Effector memory CD8-positive, alpha-beta T cell (primary cell): ENCODE data around the gene CACNA1C.

ENCODE experiments used
- ATAC-seq: fragments of 150-1000 bp; cut with Tn5 transposase; replicated peaks from 2 replicates; pipeline ENCODE4 v1.10.0; 2021; ENCODE audit warnings: mild to moderate bottlenecking, moderate library complexity
- DNase-seq, 3 experiments: peaks; one replicate each; pipeline ENCODE4 v3.0.0; 2021
- H3K27ac Mint-ChIP-seq, 2 donors: one replicate each; pipeline ENCODE4 v1.8.0; 2022; ENCODE audit warnings: mild to moderate bottlenecking in 2 of 2, mixed read lengths in 2 of 2, moderate library complexity in 2 of 2
- H3K27me3 Mint-ChIP-seq, 2 donors: one replicate each; pipeline ENCODE4 v1.8.0; 2022; ENCODE audit warnings: mixed read lengths in 2 of 2
- H3K36me3 Mint-ChIP-seq: one replicate; pipeline ENCODE4 v1.8.0; 2022; ENCODE audit warnings: mild to moderate bottlenecking, moderate library complexity, mixed read lengths; ENCODE audit not compliant: insufficient read depth
- H3K4me1 Mint-ChIP-seq, 2 donors: one replicate each; pipeline ENCODE4 v1.8.0; 2022; ENCODE audit warnings: low read depth in 2 of 2, mixed read lengths in 2 of 2
- H3K4me3 Mint-ChIP-seq, 2 donors: one replicate each; pipeline ENCODE4 v1.8.0; 2022; ENCODE audit warnings: mild to moderate bottlenecking in 2 of 2, mixed read lengths in 2 of 2, moderate library complexity in 2 of 2
- H3K9me3 Mint-ChIP-seq, 2 donors: one replicate each; pipeline ENCODE4 v1.8.0; 2022; ENCODE audit warnings: mixed read lengths in 2 of 2

The CACNA1C gene

DNA sequence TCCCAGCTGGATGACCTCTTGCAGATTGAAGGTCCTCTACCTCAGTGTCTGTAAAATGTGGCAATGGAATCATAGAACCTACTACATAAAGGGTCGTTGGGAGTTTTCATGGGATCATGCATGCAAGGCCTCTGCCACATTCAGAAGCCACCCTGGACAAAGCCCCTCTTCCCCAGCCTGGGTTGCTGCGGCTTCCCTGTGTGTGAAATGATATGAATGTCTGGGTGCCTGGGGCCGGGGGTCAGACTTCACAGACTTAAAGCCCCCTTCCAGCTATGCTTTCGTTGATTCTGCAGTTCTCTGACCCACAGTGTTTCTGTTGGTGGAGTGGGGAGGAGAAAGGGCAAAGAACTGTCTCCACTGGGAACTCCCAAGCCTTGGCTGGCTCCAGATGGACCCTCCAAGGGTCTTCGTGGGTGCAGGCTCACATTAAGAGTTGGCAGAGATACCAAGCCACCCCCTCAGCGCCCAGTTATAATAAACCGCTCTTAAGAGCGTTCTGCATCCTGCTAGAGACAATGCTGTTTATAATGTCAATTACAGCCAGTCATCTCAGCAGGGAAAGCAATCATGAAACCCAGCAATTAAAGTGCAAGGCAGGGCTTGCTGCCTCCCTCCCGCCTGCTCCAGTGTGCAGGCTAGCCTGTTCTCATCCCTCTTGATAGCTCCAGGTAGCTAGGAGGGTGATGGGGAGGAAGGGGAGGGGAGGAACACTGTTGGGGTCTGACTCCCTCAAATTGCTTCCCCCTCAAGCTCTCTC is 531.0 kb downstream of the CACNA1C start:
- DNase-seq: no peak
- no peak for ATAC-seq
- peaks cover 0 to 12% of the 10 kb centered on the region in 2 donors for H3K4me1 Mint-ChIP-seq
- H3K9me3 Mint-ChIP-seq: no peaks in the 10 kb centered on the region
- H3K27me3 Mint-ChIP-seq: peaks cover 79 to 90% of the 10 kb centered on the region in 2 donors
- peaks cover 3% of the 10 kb centered on the region for H3K36me3 Mint-ChIP-seq
- H3K4me3 Mint-ChIP-seq: no peak overlapping the region
- H3K27ac Mint-ChIP-seq: no peak overlapping the region

DNA sequence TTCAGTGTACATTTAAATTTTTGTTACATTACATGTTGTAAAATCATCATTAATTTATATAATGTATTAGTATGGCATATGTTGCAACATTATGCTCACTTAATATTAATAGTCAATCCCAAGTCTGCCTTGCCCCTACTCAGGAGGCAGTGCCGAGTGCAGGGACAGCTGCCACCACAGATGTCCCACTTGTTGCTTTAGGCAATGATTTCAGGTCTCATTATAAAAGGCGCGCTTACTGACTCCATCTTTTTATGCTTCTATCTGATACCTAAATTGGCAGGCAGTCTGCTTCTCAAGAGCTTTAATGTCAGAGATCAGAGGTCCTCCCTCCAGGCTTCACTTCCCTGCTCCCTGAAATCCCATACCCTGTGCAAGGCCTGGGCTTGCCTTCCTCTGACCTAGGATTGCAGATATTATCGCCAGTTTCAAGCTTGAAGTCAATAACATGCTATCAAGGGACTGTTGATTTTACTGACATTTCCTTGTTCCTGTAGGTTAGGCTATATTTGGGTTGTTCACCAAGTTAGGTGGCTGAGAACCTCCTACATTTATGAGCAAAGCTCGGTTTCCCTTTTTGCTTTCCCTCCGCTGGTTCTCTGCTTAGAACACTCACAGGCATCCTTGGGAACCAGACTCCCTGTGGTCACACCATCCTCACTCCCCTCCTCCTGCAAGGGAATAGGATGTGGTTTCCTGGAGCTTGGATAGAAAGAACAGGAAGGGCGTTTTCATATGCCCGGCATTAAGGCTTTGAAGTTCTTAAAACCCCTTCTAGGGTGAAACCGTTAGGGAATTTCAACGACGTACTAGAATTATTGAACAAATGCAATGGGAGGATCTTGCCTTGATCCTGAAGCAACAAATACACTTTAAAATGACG is 533.6 kb downstream of the CACNA1C start:
- Mint-ChIP-seq H3K4me3 (no peak overlapping the region), H3K4me1 (peaks cover 0 to 13% of the 10 kb centered on the region in 2 donors), H3K27ac (no peak overlapping the region), H3K36me3 (peaks cover 2% of the 10 kb centered on the region), H3K27me3 (peaks cover 80 to 82% of the 10 kb centered on the region in 2 donors), H3K9me3 (no peaks in the 10 kb centered on the region)
- ATAC-seq: no peak
- no peak for DNase-seq

DNA sequence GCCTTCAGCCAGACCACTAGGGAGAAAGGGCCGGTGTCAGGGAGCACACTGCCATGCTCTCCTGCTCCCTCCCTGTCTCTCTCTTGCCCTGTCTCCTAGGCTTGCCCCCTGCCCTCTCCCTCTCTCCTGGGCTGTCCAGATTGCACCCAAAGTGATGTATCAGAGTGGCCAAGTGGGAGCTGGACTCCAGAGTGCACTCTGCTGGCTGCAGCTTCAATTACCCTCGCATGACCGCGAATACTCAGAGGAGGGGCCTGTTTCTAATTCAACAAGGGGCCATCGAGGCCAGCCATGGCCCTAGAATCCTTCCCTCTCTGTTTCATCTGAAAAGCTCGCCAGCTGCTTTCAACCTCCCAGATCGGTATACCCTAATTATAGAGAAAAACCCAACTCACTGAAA is 535.6 kb downstream of the CACNA1C start:
- Mint-ChIP-seq H3K27ac (no peak overlapping the region), H3K36me3 (peaks cover 3% of the 10 kb centered on the region), H3K27me3 (peaks cover 61 to 67% of the 10 kb centered on the region in 2 donors), H3K4me1 (peaks cover 0 to 8% of the 10 kb centered on the region in 2 donors), H3K9me3 (no peaks in the 10 kb centered on the region), H3K4me3 (no peak overlapping the region)
- ATAC-seq (no peak), DNase-seq (no peak)

DNA sequence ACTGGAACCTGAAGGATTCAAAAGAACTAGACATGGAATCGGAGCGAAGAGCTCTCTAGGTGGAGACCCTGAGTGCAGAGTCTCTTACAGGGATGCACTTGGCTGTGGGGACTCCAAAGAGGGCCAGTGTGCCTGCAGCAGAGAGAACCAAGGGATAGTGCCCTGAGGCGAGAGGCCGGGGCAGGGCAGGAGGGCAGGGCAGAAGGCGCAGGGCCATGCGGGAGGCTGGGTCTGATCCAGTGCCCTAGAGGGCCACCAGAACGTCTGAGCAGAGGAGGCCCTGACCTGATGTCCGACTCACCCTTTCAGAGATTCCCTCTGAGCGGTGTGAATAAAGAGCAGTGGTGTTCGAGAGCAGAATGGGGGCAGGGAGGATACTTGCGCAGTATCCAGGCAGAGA is 536.6 kb downstream of the CACNA1C start:
- H3K4me1 Mint-ChIP-seq: peaks cover 0 to 6% of the 10 kb centered on the region in 2 donors
- no peak overlapping the region for H3K27ac Mint-ChIP-seq
- ATAC-seq: no peak
- H3K9me3 Mint-ChIP-seq: no peaks in the 10 kb centered on the region
- H3K36me3 Mint-ChIP-seq: peaks cover 3% of the 10 kb centered on the region
- no peak for DNase-seq
- peaks cover 50 to 56% of the 10 kb centered on the region in 2 donors for H3K27me3 Mint-ChIP-seq
- H3K4me3 Mint-ChIP-seq: no peak overlapping the region

DNA sequence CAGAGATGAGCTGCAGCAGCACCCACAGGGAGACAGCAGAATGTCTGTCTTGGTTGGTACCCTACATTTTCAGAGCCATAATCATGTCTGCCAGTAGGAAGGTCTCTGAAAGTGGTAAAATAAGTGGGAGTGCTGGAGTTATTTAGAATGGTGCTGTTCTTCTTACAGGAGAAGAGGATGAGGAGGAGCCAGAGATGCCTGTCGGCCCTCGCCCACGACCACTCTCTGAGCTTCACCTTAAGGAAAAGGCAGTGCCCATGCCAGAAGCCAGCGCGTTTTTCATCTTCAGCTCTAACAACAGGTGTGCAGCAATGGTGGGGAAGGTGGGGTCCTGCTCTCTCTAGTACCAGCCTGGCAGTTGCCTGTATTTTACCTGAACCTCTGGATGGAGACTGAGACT is 540.3 kb downstream of the CACNA1C start:
- Mint-ChIP-seq H3K27ac (no peak overlapping the region), H3K4me3 (no peak overlapping the region), H3K36me3 (peaks cover 3% of the 10 kb centered on the region), H3K27me3 (peaks cover 28 to 42% of the 10 kb centered on the region in 2 donors), H3K4me1 (peaks cover 0 to 2% of the 10 kb centered on the region in 2 donors), H3K9me3 (no peaks in the 10 kb centered on the region)
- no peak for DNase-seq
- ATAC-seq: no peak

DNA sequence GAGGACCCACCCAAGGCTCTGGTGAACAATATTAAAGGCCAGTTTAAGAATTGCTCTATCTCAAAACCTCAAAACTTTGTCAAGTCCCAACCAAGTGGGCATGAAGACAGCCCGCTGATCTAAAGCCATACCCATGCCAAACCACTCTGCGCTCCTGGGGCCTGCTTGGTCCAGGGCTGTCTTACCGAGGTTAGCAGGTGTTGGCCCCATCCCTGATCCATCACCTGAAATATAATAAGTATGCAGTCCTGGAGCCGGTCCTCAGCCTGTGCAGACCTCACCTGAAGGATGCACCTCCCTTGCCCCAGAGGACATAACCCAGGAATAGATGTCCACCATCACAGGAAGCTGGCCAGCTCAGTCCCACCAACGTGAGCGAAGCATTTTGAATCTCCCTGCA is 543.7 kb downstream of the CACNA1C start:
- DNase-seq (no peak), ATAC-seq (no peak)
- Mint-ChIP-seq H3K9me3 (no peaks in the 10 kb centered on the region), H3K27me3 (peaks cover 27 to 29% of the 10 kb centered on the region in 2 donors), H3K27ac (no peak overlapping the region), H3K36me3 (peaks cover under 1% of the 10 kb centered on the region), H3K4me3 (no peak overlapping the region), H3K4me1 (no peaks in the 10 kb centered on the region)

DNA sequence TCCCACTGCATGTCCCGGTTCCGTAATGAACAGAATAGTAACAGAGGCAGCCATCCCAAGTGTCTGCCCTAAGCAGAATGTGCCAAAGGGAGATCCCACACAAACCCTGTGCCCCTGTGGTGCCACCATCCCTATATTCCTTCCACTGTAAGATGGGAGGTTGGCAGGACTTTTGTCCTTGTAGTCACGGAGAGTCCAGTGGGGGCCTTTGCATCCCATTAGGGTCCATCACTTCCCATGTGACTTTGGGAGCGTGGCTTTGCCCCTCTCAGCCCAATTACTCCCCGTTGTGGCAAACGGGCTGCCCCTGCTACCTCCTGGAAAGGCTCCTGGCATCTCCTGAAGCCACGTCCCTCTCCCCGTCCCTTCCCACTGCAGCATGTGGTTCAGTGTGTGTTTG is 552.5 kb downstream of the CACNA1C start:
- DNase-seq (no peak), ATAC-seq (no peak)
- H3K4me1 Mint-ChIP-seq: no peaks in the 10 kb centered on the region
- peaks cover 3% of the 10 kb centered on the region for H3K36me3 Mint-ChIP-seq
- H3K27ac Mint-ChIP-seq: no peak overlapping the region
- H3K27me3 Mint-ChIP-seq: peaks cover 34 to 55% of the 10 kb centered on the region in 2 donors
- no peak overlapping the region for H3K4me3 Mint-ChIP-seq
- no peaks in the 10 kb centered on the region for H3K9me3 Mint-ChIP-seq

DNA sequence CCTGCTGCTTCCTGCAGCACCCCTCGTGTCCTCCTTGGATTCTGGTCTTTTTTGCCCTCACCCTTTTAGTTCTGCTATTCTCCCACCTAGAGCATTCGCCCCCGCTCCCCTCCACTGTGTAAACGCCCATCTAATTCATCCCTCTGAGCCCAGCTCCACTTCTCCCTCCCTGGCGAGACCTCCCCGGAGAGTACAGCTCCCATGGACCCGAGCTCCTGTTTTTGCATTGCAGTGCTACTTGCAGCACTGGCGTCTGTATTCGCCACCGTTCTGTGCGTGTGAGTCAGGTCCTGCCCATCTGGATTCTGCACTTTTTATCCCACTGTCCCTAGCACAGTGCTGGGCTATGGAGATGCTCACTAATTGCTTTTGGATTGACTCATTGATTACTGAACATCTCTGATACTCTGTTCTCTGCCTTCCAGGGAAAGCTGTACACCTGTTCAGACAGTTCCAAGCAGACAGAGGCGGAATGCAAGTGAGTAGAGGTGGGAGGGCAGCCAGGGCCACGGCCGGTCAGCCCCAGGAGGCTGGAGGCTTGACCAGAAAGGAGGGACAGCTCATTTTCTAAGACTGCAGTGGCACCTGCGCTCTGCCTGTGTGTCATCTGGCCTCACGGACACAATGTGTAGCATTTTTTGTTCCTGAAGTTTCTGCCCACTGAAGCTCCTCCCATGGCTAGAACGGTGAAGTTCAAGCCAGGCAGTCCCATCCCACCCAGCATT is 553.6 kb downstream of the CACNA1C start:
- ATAC-seq (no peak), DNase-seq (no peak)
- Mint-ChIP-seq H3K27ac (no peak overlapping the region), H3K4me3 (no peak overlapping the region), H3K27me3 (peaks cover 44 to 66% of the 10 kb centered on the region in 2 donors), H3K9me3 (no peaks in the 10 kb centered on the region), H3K36me3 (peaks cover 3% of the 10 kb centered on the region), H3K4me1 (no peaks in the 10 kb centered on the region)

DNA sequence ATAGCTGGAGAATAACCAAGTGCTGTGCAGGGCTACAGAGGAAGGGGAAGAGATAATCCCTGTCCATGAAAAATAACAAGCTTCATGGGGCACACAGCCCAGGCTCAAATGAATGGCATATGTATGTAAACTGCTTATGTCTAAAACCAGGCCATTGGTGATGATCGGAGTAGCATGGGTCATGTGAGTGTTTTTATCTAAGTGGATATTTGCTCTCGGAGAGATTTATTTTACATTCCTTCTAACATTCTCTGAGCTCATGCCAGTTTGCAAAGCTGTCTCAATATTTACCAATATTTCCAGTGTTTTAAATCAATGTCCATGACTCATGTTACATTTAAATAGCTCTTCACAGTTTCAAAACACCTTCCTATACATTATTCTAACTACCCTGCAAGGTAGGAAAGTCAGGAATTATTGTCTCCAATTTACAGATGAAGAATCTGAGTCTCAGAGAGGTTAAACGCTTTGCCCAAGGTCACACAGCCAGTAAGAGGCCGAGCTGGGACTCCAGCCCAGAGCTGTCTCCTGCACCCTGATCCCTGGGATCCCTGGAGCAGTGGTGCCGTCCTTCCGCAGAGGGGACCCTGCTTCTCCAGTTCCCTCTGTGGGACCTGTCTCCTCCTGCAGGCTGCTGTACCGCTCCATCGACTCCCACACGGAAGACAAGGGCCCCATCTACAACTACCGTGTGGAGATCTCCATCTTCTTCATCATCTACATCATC is 555.3 kb downstream of the CACNA1C start:
- Mint-ChIP-seq H3K27me3 (peaks cover 49 to 81% of the 10 kb centered on the region in 2 donors), H3K27ac (no peak overlapping the region), H3K36me3 (peaks cover 3% of the 10 kb centered on the region), H3K9me3 (no peaks in the 10 kb centered on the region), H3K4me3 (no peak overlapping the region), H3K4me1 (no peaks in the 10 kb centered on the region)
- no peak for ATAC-seq
- DNase-seq: no peak

DNA sequence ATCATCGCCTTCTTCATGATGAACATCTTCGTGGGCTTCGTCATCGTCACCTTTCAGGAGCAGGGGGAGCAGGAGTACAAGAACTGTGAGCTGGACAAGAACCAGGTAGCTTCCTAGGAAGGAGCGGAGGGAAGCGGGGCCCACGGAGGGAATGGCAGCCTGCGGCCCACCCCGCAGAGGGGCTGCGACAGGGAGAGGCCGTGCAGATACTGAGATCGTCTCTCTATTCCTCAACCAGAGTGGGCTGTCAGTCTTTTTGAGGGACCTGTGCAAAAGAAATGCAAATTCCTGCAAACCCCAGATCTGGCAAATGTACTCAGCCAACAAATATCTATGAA is 555.8 kb downstream of the CACNA1C start:
- DNase-seq (no peak), ATAC-seq (no peak)
- no peak overlapping the region for H3K4me3 Mint-ChIP-seq
- no peaks in the 10 kb centered on the region for H3K4me1 Mint-ChIP-seq
- peaks cover 46 to 86% of the 10 kb centered on the region in 2 donors for H3K27me3 Mint-ChIP-seq
- H3K27ac Mint-ChIP-seq: no peak overlapping the region
- H3K9me3 Mint-ChIP-seq: no peaks in the 10 kb centered on the region
- H3K36me3 Mint-ChIP-seq: peaks cover 3% of the 10 kb centered on the region

DNA sequence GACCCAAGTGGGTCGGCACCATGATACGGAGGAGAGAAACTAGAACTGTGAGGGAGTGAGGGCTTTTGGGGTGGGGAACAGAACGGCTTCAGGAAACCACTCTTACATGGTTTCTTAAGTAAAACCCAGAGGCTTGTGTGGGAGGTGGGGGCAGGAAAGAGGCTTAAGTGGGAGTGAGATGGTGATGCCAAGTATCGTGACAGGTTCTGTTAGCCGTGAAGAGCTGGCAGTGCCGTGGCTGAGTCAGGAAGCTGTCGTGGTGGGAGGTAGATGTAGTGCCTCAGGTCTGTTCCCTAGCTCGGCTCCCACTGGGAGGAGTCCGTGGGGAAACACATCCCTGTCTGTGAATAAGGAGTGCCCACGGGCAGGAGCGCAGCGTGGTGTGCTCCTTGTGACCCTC is 556.2 kb downstream of the CACNA1C start:
- Mint-ChIP-seq H3K4me3 (no peak overlapping the region), H3K9me3 (no peaks in the 10 kb centered on the region), H3K4me1 (no peaks in the 10 kb centered on the region), H3K27ac (no peak overlapping the region), H3K36me3 (peaks cover 3% of the 10 kb centered on the region), H3K27me3 (peaks cover 46 to 86% of the 10 kb centered on the region in 2 donors)
- ATAC-seq: no peak
- no peak for DNase-seq

DNA sequence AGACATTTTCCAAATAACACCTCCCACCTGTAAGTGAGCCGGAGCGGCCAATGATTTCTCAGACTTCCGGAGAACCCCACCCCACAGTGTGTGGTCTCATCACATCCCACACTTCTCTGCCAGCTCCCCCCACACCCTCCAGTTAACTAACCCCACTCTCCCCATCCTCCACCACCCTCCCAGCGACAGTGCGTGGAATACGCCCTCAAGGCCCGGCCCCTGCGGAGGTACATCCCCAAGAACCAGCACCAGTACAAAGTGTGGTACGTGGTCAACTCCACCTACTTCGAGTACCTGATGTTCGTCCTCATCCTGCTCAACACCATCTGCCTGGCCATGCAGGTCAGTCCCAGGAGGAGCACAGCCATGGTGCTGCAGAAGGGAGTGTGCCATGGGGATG is 557.6 kb downstream of the CACNA1C start:
- H3K9me3 Mint-ChIP-seq: no peaks in the 10 kb centered on the region
- no peak overlapping the region for H3K4me3 Mint-ChIP-seq
- H3K4me1 Mint-ChIP-seq: no peaks in the 10 kb centered on the region
- ATAC-seq: no peak
- H3K36me3 Mint-ChIP-seq: peaks cover 3% of the 10 kb centered on the region
- no peak overlapping the region for H3K27ac Mint-ChIP-seq
- no peak for DNase-seq
- peaks cover 46 to 98% of the 10 kb centered on the region in 2 donors for H3K27me3 Mint-ChIP-seq
